K562 (cell line): ENCODE data around the gene KCNE2.

Source experiments
- ETV1 ChIP-seq: fragments of 450-650 bp; conservative IDR thresholded peaks from 2 replicates; pipeline ENCODE4 v1.6.1; 2016; ENCODE audit warnings: missing genetic modification characterization, control low read depth, low read depth, missing compliant biosample characterization
- JUND ChIP-seq, 2 experiments: IDR thresholded peaks; 2 replicates in 1 of 2; 3 replicates in 1 of 2; pipeline ENCODE4 v1.6.1; 2011; ENCODE audit warnings: borderline replicate concordance in 2 of 2, low read depth in 2 of 2, low read length in 2 of 2, improper control_type of control experiment in 1 of 2, missing biosample characterization in 1 of 2, missing genetic modification characterization in 1 of 2, missing genetic modification reagents in 1 of 2
- RCOR1 ChIP-seq, 2 experiments: IDR thresholded peaks; 2 replicates each; pipeline ENCODE4 v1.6.1; 2012; ENCODE audit warnings: low read depth in 2 of 2, low read length in 2 of 2, borderline replicate concordance in 1 of 2, improper control_type of control experiment in 1 of 2

GRCh38 chr21:34338226-34338625 lies 25.6 kb upstream of the KCNE2 start:
- no peak for TF ChIP-seq JUND (IDR thresholded peaks at IDR 0.05; ENCODE audit: borderline replicate concordance, low read depth, low read length)
- TF ChIP-seq JUND (tag; IDR thresholded peaks at IDR 0.05; ENCODE audit: borderline replicate concordance, low read depth, low read length): no peak
- no peak for TF ChIP-seq ETV1 (tag)
- no peak for TF ChIP-seq RCOR1 (IDR thresholded peaks at IDR 0.05; ENCODE audit: borderline replicate concordance in 1 of 2, low read depth in 2 of 2, low read length in 2 of 2)
